HG03354 (cell line): ENCODE results near the gene HAP1.
"Not testable (repeated sequence)": the region's sequence is repeated elsewhere in the genome, so short reads cannot be mapped to it uniquely, and the experiment has no call there.

Experiments used
- ATAC-seq: cut with Tn5 transposase; IDR thresholded peaks from one replicate; pipeline ENCODE4 v1.9.1; 2021; ENCODE audit warnings: mild to moderate bottlenecking; ENCODE audit not compliant: unreplicated experiment, poor library complexity, severe bottlenecking

HAP1 gene

DNA sequence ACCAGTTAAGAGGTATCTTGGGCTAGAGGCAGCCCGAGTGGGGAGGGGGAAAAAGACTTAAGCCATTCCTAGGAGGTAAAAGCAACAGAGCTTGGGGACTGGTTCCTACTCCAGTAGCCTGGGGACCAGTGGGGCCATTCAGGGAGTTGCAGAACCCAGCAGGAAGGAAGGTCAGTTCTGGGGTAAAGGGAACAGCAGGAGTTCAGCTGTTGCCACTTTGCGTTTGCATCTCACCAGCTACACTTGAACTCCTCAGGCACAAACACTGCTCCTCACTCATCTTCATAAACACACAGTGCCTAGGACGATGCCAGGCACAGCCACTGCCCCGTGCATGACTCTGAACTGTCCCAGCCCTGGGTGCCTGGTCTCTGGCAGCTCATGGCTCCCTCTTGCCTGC, 4.0 kb downstream of the HAP1 start:
- no peak for ATAC-seq

DNA sequence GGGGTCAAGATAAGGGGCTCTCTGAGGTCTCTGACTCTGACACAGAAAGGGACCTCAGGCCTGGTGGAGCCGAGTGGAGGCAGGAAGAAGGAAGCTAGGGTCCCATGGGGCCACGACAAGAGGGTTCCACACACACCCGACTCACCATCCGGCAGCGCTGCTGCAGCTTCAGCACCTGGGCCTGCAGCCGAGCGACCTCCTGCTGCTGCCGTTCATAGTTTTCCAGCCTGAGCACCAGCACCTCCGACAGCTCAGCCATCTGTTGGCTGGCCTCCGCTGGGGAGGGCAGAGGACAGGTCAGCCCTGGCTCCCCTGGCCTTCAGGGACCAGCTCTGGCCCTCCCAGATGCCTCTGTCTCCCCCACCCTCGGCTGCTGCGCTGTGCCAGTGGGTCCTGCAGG, 6.4 kb downstream of the HAP1 start:
- ATAC-seq, result no peak

DNA sequence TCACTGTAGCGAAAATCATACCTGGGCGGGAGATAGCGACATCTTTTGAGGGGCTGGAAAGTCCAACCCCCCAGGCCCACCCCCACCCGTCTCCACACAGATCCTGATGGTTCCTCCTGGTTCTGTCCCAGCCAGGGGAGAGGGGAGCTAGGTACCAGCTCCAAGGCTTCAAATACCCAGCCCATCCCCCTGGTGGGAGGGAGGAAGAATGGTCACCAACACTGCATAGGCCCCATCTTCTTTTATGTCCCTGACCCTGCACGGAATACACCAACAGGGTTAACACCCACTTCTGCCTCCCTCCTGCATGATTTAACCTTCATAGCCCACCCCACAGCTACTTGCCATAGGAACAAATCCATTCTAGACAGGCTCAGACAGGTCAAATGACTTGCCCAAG, 9.3 kb downstream of the HAP1 start:
- no peak for ATAC-seq

DNA sequence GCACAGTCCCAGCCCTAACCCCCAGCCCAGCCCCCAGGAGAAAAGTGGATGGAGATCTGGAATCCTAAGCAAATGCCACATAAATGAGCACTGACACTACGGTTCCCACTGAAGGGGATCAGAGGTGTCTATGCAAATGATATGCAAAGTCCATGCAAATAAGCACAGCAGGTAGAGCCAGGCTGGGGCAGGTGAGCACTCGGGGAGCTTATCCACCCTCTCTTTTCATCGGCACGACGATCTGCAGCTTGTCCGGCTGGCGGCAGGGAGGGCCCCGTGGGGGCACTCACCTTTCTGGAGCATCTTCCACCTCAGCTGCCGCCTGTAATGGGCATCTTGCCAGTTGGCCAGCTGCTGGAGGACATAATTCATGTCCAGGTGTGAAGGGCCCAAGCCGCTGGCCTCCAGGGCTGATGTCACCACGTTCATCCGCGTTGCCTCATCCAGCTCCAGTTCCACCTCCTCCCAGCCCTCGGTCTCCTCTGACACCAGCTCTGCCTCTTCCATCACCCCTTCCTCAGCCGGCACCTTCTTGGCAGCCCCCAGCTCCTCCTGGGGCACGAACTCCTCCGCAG, 9.9 kb downstream of the HAP1 start:
- ATAC-seq, result no peak

DNA sequence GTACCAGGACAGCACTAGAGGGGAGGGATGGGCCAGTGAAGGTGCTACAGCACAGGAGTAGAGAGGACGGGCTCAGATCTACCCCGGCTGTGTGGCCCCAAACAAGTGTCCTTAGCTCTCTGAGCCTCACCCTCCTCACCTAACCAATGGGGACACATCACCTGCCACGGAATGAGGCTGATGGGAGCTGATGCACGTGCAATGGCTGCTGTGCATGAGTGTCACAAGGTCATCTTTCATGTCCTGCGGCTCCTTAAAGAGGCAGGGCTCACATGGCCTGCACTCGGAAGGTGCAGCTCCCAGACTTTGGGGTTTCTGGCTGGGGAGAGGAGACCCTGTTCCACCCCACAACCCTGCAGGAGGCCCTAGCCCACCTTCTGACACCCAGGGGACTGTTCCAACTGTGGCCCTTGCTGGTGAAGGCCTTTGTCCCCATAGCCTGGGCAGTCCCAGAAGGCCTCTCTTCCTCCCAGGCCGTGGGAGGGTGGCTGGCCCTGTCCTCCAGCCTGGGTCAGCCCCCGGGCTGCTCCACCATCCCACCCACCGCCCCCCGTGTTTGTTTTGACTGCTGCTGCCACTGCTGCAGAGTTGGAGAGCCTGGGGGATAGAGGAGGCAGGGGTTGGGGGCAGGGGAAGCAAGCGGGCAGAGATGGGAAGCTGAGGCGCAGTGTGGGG, 10.5 kb downstream of the HAP1 start:
- ATAC-seq, result no peak

DNA sequence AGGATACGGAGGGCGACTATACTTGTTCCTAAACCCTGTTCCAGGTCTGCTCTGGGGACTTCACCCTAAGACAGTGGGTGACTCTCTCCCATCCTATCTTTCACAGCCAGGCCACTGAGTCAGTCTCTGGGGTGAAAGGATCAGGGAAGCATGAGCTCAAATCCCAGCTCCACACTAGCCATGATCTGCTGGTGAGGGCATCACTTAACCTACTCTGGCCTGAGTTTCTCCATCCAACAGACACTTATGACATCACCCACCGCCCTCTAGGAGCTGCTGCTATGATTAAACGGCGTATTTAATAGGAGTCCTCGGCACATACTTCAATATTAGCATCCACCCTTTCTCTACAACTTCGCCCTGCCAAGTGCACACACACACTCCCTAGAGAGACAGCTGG, 12.2 kb downstream of the HAP1 start:
- ATAC-seq, result no peak

DNA sequence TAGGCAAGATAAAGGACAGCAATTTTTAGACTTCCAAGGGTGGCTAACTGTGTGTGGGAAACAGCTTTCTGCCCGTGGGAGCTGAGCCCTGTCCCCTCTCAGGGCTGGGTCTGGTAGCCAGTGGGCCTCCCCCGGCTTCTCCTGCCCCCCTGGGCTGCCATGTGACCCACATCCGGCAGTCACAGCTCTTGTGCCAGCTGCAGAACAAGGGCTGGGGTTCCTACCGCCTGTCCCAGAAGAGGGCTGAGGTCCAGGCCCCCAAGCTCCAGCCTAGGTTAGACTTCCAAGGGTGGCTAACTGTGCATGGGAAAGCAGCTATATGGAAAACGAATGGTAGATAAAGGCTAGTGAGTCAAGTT, 16.2 kb downstream of the HAP1 start:
- ATAC-seq, result no peak

DNA sequence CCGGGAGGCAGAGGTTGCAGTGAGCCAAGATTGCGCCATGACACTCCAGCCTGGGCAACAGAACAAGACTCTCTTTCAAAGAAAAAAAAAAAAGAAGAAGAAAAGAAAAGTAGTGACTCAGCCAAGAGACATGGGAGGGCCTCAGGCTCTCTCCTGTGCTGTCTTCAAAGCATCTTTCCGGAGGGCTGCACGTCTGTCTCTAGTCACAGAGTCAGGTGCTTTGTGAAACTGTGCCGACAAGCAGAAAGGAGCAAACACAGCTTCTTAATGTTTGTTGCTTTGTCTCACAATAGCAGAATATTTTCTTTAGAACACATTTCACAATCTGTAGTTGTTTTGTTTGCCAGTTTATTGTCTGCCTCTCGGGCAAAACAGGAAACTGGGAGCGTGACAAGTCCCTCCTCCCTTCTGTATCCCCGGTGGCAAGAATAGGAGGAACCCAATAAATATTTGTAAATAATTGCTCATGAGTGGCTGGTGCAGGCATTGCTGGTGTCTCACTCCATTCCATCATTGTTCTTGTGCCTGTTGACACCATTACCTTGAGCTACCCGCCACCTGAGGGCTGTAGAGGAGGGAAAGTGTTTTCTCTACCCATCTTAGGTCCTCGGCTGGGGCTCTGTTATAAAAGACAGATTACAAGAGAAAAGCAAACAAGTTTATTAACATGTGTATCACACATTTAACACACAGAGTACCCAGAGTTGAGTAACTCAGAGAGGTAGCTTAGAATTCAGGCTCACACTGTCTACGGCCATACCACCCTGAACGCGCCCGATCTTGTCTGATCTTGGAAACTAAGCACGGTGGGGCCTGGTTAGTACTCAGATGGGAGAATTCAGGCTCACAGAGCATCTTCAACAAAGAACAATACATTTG, 16.8 kb downstream of the HAP1 start:
- no peak for ATAC-seq

DNA sequence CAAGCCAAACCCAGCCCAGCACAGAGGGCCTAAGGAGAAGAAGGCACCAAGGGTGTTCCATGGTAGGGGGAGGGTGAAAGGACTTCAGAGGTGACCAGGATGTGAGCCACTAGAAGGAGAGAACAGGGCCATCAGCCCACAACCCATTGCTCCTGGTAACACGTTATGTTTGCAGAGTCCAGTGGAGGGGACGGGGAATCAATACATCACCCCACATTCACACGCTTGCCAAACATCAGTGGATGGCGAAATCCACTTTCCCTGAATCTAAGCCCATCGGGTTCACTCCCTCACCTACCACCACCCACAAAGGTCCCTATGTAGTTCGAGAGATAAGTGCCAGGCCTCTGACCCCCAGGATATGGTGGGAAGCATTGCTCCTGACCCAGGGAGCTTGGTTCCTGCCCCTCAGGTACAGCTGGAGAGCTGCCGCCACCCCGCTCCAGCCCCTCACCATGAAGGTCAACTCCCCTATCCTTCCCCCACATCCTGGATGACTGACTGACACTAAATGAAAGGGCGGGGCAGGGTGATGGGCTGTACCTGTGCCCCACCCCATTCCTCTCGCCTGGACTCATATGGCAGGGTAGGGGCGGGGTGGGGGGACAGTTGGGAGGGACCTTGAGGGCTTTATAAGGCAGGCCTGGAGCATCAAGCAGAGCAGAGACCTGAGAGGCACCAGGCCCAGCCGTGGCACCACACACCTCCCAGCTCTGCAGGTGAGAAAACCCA, 22.6 kb downstream of the HAP1 start, which contains the start of gene GAST:
Gene GAST (plus strand): TSS at position 663 of the 732 bp plus-strand sequence. CDS start 3,106 bp downstream, outside the sequence.
- ATAC-seq, result no peak

DNA sequence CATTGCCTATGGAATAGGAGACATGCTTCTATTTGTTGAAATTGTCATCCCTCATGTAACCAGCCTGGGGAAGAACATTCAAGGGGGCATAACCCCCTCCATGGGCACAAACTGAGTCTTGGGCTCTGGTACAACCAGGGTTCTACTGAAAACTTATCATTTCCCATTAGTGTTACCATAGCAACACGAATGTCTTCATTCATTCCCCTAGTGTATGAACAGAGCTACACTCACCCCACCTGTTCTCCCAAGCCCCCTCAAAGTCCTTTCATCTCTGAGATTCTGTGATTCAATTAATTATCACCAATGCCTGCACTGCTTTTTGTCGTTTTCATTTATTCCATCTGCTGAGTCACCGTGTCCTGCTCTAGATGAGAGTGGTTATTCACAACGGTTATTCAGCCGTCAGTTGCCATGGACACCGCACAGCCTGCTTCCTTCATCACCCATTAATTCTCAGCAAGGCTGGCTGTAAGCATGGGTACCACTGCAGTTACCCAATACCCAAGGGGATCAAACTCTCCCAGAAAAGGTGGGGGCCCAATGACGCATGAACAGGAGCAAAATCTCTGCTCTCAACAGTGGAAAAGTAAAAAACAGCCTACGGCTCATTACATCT, 23.9 kb downstream of the HAP1 start:
- no peak for ATAC-seq

DNA sequence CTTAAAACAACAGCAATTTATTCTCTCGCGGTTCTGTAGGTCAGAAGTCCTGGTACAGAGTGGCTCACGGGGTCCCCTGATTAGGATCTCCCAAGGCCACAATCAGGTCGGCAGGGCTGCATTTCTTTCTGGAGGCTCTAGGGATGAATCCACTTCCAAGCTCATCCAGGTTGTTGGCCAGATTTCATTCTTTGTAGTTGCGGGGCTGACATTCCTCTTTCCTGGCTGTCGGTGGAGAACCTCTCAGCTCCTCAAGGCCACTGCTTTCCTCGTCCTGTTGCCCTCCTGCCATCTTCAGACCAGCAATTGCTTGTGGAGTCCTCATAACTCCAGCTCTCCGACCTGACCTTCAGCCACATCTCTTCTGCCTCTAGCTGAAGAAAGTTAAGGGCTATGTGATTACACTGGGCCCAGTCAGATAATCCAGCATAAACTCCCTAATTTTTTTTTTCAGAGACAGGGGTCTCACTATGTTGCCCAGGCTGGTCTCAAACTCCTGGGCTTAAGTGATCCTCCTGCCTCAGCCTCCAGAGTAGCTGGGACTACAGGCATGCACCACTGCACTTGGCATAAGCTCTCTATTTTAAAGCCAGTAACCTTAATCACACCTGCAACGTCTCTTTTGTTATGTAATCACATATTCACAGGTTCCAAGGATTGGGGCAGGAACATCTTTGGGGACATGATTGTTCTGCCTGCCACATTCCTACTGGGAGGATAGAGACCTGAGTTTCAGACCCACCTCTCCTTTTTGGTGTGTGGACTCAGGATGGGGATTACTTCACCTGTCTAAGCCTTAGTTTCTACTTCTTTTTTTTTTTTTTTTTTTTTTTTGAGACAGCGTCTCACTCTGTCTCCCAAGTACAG, 26.4 kb downstream of the HAP1 start:
- ATAC-seq, result no peak

DNA sequence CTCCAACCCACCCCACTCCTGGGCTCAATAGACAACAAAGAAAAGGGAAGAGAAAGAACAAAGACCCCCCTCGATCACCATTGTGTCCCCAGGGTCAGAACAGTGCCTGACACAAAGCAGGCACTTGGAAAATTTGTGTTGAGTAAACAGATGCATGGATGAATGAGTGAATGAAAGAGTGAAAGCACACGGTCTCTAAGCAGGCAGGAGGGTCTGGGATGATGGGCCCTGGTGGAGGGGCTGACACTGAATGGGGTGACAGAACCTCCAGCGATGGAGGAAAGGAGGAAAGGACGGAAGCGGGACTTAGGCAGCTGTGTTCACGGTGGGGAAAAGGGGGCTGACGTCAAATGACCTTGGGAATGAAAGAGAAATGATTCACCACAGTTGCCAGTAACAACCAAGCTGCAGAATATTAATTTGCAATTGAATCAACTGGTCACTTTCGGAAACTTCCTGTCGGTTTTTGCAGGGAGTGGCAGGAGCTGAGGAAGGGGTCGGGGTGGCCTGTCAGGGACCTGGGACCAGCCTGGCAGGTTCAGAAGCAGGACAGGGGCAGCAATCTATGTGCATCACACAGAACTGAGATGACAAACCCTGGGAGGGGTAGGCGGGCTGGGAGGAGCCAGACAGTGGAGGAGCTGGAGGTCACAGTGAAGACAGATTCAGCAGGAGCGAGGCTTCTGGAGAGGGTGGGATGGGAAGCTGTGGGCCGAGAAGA, 29.0 kb downstream of the HAP1 start:
- ATAC-seq, result no peak

DNA sequence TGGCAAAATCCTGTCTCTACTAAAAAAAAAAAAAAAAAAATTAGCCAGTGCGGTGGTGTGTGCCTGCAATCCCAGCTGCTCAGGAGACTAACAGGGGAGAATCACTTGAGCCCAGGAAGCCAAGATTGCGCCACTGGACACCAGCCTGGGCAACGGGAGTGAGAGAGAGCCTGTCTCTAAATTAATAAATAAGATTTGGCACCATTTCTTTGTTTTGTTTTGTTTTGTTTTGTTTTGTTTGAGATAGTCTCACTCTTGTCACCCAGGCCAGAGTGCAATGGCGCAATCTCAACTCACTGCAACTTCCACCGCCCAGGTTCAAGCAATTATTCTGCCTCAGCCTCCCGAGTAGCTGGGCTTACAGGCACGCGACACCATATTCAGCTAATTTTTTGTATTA, 31.7 kb downstream of the HAP1 start:
- ATAC-seq, result no peak

DNA sequence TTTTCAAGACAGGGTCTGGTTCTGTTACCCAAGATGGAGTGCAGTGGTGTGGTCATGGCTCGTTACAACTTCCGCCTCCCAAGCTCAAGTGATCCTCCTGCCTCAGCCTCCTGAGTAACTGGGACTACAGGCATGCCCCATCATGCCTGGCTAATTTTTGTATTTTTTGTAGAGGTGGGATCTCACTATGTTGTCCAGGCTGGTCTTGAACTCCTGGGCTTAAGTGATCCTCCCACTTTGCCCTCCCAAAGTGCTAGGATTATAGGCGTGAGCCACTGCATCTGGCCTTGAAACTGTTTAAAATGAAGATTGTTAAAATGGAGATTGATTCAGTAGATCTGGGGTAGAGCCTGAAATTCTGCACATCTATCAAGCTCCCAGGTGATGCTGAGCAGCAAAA, 33.6 kb downstream of the HAP1 start:
- ATAC-seq, result not testable (repeated sequence)

DNA sequence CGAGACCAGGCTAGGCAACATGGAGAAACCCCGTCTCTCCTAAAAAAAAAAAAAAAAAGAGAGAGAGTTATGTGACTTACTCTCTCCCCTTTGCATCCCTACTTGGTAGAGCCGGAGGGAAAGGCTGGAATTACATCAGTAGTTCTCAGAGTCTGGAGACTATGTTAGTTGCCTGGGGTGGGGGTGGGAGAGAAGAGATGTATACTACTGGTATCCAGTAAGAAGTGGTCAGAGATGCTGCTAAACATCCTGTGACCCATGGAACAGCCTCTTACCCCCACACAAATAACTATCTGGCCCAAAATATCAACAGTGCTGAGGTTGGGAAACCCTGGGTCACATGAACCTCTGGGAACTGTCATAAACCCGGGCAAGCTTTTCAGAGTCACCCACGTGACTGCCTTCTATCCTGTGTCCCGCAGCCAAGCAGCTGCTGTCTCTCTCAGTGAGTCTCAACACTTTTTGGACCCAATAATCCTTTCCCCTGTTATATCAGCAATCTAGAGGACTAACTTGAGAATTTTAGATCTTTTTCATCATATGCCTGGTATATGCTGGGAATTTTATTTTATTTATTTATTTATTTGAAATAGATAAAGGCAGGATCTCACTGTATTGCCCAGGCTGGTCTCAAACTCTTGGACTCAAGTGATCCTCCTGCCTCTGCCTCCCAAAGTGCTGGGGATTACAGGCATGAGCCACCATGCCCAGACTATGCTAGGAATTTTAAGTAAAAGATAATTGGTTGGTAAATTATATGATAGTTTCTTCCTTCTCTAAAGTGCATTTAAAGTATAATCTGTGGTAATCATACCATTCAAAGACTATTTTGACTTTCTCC, 37.1 kb downstream of the HAP1 start:
- no peak for ATAC-seq

DNA sequence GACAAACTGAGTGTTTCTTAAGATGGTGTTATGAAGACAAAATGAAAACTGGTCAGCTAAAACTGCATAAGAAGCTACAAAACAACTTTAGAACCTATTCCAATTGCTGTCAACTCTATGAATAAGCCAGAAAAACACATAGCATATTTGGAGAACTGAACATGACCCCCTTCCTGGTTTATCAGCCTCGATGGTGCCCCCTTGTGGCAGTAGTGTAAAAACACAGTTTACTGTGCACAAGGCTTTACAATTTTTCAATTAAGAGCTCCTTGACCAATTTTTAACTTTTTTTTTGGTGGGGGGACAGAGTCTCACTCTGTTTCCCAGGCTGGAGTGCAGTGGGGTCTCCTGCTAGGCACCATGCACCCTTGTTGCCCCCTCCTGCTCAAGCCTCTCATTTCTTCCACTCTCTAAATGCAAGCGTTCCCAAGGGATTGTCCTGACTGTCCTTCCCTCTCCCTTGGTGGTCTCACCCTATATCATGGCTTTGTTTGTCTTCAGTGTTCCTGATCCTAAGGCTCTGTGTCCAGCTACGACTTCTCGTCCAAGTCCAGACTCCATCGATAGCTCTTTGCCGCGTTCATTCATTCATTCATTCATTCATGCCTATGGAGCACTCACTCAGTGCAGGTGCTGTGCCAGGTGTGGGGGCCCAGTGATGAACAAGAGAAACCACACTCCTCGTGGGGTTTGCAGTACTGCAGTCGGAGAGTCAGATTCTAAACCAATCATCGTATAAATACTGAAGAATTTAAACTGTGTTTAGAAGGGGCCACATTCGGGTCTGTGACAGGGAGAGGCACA, 38.3 kb downstream of the HAP1 start:
- ATAC-seq, result no peak
